SU-DHL-6 (cell line): ENCODE measurements around the gene RAD51B.

Experiments
- CTCF ChIP-seq: fragments of 200-600 bp; sonication (generic); IDR thresholded peaks from one replicate; pipeline ENCODE4 v1.5.1; 2017; ENCODE audit warnings: antibody characterized with exemption, mild to moderate bottlenecking, low read length, moderate library complexity; ENCODE audit not compliant: insufficient read depth, poor library complexity, severe bottlenecking
- EZH2phosphoT487 ChIP-seq: fragments of 200-600 bp; sonication (generic), shearing (Covaris generic); conservative IDR thresholded peaks from 2 replicates; pipeline ENCODE4 v1.6.1; 2018; ENCODE audit warnings: mild to moderate bottlenecking, antibody characterized with exemption, low read length, moderate library complexity, mixed read lengths

- TF ChIP-seq CTCF (no peak), EZH2phosphoT487 (no peak)
Observed at GRCh38 chr14:68369281-68370056, 549.9 kb downstream of the RAD51B start.
